IPS DF 19.7 (cell line): Measurements from ENCODE around the gene DUSP5.
"Not testable (repeated sequence)": the region's sequence is repeated elsewhere in the genome, so short reads cannot be mapped to it uniquely, and the experiment has no call there.

Source experiments
- DNase-seq: peaks from one replicate; pipeline ENCODE4 v3.0.0-alpha.2; 2013; ENCODE audit warnings: low read depth, low spot score

DUSP5 gene, protein sequence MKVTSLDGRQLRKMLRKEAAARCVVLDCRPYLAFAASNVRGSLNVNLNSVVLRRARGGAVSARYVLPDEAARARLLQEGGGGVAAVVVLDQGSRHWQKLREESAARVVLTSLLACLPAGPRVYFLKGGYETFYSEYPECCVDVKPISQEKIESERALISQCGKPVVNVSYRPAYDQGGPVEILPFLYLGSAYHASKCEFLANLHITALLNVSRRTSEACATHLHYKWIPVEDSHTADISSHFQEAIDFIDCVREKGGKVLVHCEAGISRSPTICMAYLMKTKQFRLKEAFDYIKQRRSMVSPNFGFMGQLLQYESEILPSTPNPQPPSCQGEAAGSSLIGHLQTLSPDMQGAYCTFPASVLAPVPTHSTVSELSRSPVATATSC

GRCh38 chr10:110497438-110498086 is at the start of gene DUSP5:
DUSP5 (plus strand) TSS chr10:110497907; CDS start chr10:110498122, 215 bp downstream.
- DNase-seq, result no peak

- DNase-seq, result no peak
Measured at GRCh38 chr10:110448682-110449418, 48.9 kb upstream of the DUSP5 start.

- no peak for DNase-seq
Measured at GRCh38 chr10:110455446-110455845, 42.3 kb upstream of the DUSP5 start.

GRCh38 chr10:110456046-110456445 is 41.7 kb upstream of the DUSP5 start:
- no peak for DNase-seq

- DNase-seq, result no peak
Measured at GRCh38 chr10:110456523-110457091, 41.1 kb upstream of the DUSP5 start.

DNA sequence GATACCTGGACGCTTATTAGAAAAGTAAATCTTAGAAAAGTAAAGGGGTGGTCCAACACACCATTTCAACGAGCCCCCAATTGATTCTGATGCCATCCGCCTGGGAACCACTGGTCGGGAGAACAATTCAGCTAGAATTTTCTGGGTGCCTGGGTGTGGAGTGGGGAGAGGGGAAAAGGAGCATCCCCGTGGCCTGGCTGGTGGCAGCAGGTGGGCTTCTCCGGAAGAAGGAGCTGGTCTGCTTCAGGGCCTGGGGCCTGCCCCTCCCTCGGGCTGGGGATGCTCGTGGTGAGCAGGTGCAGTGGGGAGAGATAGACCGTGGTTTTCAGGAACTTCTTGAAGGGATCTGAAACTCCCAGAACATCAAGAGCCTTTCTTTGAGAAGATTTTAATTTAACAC is 39.9 kb upstream of the DUSP5 start:
- DNase-seq, result no peak

DNA sequence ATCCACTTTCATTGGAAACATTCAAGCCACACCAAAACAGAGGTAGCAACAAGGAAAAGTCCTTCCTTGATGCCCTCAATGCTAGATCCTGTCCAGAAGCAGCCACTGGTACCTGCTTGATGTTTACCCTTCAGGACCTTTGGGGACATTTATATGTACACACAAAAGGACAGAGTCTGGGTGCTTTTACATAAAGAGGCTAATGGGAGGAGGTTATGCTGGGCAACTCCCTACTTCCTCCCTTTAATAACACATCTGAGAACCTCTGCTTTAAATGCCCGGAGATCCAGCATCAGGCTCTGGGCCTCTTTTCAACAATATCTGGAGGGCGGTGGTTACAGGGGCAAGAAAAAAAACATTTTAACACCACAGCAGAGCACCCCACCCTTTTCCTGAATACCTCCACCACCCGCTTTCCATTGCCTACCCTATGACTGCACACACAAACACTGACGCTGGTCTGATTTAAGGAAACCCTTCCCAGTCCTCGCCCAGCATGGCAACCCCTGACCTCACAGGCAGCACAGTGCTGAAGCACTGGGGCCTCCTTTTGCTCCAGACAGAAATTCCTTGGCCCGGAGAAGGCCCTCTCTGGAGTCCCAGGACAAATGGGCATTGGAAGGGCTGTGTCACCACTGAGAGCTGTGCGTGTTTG is 39.3 kb upstream of the DUSP5 start:
- no peak for DNase-seq

GRCh38 chr10:110459600-110459999 is 38.1 kb upstream of the DUSP5 start:
- DNase-seq, result no peak

DNA sequence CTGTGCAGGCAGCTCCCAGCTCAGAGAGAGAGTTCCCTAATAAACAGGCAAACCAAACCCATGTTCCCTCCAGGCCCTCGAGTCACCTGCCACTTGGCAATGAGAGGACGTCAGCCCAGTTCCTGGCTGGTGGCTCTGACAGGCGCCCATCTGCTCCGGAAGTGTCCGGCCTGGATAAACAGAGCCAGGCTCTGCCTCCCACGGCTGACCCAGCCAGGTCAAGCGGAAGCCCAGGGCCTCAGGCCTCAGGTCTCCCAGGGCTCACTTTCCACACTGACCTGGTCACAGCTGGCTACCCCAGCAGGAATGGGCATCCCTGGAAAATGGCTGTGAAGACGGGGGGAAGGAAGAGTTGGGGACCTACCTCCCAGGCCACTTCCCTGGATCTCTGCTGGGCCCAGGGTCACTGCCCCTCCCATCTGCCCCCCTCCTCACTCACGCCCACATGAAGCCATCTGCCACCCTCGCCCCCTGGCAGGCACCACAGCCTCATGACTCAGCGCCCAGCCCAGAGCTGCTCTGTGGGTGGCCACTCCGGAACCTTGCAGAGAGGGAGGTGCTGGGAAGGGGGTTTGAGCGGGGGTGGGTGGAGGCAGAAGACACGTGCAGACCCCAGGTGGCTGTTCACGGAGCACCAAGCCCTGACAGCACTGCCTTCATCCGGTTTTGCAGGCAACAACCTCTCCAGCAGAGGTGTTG is 37.4 kb upstream of the DUSP5 start:
- no peak for DNase-seq

DNA sequence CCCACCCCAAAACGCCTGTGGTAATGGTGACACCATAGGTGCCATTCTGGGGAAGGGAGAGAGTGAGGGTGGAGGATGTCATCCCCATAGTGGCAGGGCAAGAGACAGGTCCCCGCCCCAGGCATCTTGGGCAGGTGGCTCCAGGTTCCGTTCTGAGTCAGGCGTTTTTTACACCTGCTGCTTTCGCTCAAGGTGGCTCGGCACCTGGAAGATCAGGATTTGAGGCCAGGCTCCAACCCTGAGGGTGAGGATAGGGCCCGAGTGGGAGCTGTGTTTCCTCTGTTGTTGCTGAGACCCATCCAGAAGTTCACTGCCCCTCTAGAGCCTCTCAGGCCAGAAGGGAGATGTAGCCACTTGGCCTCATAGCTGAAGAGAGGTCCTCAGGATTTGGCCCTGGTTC is 36.6 kb upstream of the DUSP5 start:
- DNase-seq, result no peak

- no peak for DNase-seq
Measured at GRCh38 chr10:110461530-110461929, 36.2 kb upstream of the DUSP5 start.

DNA sequence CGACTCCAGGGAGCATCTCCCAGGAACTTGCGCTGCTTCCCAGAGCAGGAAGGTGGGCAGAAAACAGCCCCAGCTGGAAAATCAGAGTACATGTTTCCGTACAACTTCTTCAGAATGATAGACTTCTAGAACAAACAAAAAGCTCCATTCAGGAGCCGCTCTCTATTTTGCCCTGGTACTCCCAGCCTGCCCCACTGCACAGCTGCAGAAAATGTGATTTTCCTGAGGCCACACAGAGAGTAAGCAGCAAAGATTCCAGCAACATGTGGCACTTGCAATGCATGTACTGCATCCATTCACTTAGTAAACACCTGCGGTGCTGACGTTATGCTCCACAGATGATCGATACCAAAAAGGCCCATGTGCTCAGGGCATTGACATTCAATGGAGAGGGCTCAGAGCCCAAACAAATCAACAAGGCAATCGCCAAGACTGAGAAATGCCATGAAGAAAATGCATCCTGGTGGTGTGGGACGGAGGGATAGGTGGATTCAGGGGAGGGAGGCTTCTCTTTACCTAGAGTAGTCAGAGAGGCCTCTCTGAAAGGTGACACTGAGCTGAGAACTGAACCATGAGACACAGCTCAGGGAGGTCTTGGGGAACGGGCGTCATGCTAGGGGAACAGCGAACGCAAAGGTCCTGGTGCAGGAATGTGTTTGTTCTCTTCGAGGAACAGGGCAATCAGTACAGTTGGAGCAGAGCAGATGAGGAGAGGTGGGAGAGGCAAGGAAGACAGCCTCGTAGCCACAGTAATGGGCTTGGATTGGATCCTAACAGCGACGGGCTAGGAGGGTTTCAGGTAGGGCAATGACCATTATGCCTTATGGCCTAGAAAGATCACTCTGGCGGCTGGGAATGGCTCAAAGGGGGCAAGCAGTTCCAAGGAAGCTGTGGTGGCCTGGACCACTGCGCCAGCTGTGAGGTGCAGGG is 35.3 kb upstream of the DUSP5 start:
- no peak for DNase-seq

GRCh38 chr10:110468258-110468657 is 29.4 kb upstream of the DUSP5 start:
- DNase-seq, result not testable (repeated sequence)

DNA sequence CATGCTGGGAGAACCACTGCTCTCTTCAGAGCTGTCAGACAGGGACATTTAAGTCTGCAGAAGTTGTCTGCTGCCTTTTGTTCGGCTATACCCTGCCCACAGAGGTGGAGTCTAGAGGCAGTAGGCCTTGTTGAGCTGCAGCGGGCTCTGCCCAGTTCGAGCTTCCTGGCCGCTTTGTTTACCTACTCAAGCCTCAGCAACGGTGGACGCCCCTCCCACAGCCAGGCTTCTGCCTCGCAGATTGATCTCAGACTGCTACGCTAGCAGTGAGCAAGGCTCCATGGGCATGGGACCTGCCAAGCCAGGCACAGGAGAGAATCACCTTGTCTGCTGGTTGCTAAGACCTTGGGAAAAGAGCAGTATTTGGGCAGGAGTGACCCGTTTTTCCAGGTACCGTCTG is 27.2 kb upstream of the DUSP5 start:
- DNase-seq, result not testable (repeated sequence)

DNA sequence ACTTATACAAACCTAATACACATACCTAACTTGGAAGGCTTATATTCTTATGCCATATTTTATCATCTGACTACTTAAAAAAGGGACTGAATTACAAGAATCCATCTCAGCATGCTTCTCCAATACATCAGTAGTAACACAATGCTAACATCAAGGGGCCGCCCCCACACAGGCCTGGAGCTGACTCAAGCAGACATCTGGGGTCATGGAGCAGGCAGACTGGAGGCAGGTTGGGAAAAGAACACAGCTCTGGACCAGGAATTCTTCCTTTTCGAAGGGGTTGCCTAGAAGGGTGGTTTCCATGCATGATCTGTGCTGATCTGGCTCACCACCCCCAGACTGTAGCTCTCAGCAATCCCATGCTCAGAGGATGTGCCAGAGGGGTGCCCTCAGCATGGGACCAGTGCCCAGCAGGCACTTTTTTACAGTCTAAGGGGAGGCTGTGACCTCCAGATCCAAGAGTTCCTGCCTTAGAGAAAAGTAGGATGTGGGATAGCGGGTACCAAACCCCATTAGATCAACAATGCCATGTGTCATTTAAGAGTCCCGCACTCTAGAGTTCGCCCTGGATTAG is 26.1 kb upstream of the DUSP5 start:
- no peak for DNase-seq

DNA sequence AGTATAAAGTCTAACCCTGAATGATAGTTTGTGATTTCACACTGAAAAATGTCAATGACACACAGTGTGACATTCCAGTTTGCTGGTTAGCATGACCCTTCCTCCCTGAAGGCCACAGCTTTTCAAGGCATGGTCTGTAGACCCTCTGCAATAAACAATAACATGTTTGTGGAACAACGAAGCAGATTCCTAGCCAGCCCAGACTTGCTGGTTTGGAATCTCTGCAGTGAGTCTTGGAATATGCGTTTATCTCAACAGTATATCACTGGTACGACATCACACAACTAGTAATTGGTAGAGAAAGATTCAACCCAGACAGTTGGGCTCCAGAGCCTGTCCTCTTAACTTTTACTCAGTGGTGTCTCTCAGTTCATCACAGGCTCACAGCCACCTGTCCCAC is 23.7 kb upstream of the DUSP5 start:
- no peak for DNase-seq

DNA sequence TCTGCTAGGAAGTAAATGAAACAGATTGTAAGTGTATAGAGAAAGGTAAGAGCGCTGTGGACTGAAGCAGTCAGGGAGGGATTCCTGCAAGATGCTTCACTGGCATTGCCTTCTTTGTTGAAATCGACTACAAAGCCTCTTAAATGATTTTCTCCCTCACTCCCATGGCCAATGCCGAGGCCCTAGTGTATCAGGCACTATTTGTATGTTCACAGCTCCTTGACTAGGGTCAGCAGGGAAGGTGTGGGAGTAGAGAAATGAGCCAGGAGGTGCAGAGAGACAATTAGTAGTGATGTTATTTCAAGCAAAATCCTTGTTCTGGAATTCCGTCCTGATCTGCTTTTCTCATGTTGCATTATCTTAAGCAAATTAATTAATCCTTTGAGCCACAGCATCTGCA is 22.9 kb upstream of the DUSP5 start:
- no peak for DNase-seq

DNA sequence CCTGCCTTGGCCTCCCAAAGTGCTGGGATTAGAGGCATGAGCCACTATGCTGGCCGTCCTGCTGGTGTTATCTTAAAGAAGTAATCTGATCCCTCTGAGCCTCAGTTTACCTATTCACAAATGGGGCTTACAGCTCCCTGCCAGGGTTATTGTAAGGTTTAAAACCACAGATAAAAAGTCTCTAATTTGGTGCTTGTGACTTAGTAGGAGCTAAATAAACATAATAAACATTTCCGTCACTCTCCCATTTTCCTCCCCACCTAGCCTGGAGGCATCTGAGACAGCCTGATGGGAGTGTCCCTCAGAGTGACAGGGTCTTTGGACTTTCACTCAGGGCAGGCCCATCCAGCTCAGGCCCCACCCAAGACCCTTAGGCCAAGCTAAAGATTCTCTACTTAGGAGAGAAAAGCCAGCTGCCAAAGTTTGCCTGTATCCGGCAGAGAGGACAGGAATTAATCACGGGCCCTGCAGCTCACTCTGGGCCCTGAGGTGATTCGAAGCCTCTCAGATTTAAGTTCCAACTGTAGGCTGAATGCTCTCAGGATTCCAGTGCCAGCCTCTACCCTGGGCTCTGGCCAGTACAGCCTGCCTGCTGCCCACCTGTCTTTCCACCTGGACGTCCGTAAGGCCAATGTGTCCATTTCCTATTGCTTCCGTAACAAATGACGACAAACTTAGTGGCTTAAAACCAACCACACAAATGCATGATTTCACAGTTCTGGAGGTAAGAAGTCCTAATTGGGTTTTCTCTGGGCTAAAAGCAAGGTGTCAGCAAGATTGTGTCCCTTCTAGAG is 21.8 kb upstream of the DUSP5 start:
- no peak for DNase-seq

DNA sequence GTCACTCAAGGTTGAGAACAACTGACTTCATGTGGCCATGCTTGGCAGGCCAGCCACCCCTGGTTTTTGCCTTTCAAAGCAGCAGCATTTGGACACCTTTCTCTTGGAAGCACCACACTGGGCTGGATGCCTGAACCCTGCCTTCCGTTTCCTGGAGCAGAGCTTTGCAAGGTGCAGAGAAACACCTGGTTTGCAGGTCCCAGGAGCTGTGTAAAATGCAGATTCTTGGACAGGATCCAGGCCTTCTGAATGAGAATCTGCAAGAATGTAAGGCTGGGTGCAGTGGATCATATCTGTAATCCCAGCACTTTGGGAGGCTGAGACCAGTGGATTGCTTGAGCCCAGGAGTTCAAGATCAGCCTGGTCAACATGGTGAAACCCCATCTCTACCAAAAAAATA is 18.0 kb upstream of the DUSP5 start:
- no peak for DNase-seq
